GM19035 (cell line): ENCODE data around the gene ZFP57.

ENCODE experiments used
- ATAC-seq: cut with Tn5 transposase; IDR thresholded peaks from one replicate; pipeline ENCODE4 v1.9.1; 2021; ENCODE audit not compliant: unreplicated experiment

Gene ZFP57

GRCh38 chr6:29656157-29656556, 24.8 kb downstream of the ZFP57 start:
- no peak for ATAC-seq

DNA sequence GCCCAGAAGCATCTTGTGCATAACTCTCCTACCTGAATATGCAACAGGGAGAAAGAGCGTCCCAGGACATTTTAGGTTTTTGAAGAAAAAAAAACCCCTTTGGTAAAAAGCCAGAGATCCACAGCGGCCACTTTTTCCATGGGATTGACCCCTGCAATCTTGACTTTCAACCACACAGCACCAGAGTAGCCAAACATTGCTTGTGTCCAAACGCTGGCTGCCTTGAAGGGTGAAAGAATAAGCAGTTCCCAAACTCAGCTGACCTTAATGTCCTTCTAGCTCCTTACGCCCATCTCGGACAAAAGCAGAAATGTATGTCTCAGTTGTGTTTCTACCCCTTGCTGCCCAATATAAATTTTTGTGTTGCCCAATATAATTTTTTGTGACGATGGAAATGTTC, 25.3 kb downstream of the ZFP57 start:
- no peak for ATAC-seq

GRCh38 chr6:29653452-29654038, 27.4 kb downstream of the ZFP57 start:
- ATAC-seq = no peak

- ATAC-seq = no peak
These were observed 28.8 kb downstream of the ZFP57 start for GRCh38 chr6:29652198-29652584.

DNA sequence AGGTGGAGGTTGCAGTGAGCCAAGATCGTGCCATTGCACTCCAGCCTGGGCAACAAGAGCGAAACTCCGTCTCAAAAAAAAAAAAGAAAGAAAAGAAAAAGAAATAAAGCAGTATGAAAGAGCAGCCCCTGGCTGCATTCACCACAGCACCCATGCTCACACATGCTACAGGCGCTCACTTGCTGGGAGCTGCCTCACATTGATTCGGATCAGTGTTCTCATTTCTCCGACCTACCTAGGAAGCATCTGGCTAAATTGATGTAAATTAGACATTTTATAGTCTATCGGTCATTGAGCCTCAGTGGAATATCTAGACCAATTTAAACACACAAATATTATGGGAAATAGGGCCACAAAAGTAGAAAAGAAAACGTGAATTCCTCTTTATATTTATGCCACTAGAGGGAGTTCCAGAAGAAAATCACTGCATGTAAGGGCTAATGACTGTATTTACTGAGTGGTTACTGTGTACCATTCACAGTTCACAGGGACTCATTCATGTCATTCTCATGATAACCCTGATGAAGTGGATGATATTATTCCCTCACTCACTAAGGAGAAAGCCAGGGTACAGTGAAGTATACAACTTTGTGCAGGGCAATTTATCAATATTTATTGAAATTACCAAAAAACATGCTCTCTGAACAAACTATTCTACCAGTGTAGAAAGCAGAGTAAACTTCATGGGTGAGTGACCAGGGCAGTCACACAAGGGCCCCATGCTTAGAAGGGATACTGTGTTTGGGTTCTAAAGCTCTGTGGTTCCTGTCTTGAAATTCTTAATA, 29.3 kb downstream of the ZFP57 start:
- no peak for ATAC-seq

DNA sequence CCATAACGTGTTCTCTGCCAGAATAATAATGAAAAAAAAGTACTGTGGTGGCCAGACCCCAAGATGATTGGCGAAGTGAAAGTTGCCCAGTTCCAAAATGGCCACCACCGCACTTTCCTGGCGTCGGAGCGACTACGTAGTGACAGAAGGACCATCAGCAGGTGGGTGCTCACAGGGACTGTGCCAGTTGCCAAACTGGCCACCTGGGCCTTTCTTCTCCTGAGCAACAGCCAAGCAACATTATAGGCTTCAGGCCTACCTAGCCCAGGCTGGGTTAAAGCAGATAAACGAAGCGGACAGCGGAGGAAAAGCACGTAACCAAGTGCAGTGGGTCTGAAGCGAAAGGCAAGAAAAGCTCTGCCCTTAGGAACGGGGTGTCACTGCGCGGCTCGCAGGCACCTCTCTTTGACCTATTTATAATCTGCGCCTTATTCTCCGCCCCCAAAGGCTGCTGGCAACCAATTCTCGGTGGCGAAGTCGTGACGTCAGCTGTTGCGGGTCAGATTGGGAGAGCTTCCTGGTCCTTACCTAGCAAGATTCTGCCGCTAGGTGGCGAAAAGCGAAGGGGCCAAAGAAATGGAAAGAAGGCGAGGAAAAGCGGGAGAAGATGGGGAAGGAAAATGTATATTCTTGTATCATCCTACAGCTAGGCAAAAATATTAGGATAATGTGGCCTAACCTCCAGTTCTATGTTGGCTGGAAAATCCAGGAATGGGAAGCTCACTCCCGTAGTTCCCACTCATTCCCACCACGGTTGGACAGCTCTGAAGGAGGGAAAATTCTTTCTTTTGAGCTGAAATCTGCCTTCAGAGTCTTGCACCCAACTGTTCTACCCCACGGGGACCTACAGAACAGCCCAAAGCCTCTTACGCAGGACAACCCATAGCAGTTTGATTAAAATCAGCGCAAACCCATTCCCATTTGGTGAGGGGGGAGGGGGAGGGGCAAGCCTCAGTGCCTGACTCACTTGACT, 31.0 kb downstream of the ZFP57 start:
- peak; percentile 96 for ATAC-seq

DNA sequence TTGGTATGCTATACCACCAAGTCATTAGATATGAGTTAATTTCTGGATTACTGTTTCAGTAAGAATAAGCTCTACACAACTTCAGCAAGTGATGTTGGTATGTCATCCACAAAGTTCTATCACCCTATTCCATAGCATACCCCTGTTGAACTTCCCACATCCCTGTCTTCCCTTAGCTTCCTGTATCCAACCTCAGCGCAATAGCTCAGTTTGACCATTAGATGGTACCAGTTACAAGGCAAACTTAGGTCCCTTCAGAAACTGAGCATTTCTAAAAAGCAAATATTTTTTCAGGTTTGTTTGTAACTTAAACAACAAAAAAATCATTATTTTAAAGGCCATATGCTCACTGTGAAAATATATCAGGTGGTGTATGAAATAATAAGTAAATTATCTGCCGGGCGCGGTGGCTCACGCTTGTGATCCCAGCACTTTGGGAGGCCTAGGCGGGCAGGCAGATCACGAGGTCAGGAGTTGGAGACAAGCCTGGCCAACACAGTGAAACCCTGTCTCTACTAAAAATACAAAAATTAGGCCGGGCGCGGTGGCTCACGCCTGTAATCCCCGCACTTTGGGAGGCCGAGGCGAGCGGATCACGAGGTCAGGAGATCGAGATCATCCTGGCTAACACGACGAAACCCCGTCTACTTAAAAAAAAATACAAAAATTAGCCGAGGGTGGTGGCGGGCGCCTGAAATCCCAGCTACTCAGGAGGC, 32.9 kb downstream of the ZFP57 start:
- ATAC-seq = no peak

DNA sequence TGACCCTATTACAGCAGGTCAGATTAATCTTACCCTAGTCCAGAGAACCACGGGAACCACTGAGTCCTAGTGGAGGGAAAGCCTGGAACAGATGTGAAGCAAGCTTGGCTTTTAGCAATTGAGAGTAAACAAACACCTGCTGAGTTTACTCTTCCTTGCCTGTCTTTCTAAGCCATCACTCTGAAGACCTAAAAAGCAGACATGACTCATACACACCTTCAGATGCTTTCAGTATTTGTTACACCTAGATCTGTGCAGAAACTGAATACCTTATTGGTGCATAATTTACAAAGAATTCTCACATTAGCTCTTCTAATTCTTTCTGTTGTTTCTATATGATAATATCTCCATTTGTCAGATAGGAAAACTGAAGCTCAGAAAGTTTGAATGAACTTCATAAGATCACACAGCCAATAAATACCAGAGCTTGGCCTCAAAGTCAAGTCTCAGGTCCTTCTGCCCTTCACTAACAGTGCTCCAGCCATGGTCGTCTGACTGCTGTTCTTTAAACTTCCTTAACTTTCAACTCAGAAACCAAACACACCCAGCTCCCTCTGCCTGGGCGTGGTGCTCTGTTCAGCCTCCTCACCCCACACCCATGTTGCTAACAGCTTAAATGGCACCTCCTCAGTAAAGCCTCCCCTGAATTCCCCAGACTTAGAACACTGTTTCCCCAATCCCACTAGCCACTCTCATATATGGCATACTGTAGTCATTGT, 39.4 kb downstream of the ZFP57 start:
- ATAC-seq = no peak

GRCh38 chr6:29637247-29637646, 43.7 kb downstream of the ZFP57 start:
- no peak for ATAC-seq

GRCh38 chr6:29633534-29633905, 47.4 kb downstream of the ZFP57 start:
- peak; percentile 7 for ATAC-seq

DNA sequence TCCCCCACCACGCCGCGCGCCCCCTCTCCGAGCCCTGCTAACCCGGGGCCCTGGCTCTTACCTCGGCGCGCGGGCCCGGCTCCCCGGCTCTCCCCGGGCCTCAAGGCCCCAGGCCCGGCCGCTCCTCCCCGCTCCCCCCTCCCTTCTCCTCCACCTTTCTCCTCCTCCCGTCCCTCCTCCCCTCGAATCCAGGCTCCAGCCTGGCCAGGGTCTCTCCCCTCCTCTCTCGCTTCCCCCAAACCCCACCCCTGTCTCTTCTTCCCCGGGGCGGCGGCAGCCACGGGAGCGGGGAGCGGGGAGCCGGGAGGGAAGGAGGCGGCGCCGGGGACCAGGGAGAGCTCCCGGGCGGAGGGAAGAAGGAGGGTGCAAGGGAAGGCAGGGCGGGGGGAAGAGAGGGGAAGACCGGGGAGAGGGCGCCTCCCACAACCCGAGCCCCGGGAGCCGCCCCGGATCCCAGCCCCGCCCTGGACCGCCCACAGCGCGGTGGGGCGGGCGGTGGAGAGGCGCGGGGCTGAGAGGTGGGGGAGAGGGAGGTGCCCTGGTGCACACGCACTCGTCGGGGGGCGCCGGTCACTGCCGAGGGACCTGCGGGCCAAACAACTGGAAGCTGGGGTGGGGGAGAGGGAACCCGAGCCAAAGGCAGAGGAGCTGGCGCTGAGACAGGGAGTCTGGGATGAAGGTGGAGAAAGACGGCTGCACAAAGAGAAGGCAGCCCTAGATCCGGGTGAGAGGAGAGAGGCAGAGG, 48.0 kb downstream of the ZFP57 start, which contains the start of gene GABBR1:
Gene GABBR1 (minus strand): TSS at position 395 of the 745 bp plus-strand sequence. CDS start 798 bp downstream, outside the sequence.
- ATAC-seq = peak; percentile 76

GRCh38 chr6:29631860-29632731, 48.9 kb downstream of the ZFP57 start:
- peak; percentile 35 for ATAC-seq

DNA sequence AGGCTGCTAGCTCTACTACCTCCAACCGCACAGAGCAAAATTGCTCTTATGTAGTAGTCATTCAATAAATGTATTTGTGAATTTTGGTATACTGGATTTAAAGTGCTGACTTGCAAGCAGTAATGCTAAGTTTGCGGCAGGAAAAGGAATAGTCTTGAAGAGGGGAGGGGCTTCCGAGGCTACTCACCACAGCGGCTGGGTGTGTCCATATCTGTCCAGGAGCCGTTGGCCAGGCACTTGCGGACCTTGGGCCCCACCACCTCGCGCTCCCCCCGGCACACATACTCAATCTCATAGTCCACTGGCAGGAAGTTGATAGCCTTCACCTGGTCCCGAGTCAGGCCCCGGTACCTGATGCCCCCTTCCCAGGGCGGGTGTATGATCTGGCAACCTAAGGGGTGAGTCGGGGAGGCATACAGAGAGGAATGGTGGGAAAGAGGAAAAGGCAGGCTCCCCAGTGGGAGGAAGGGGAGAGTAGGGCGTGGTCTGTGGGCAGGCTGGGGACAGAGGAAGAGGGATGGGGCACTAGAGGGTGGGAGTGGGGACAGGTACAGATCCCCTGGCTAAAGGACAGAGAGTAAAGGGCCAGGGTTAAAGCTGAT, 49.6 kb downstream of the ZFP57 start:
- ATAC-seq = no peak

- ATAC-seq = no peak
These were observed 50.6 kb downstream of the ZFP57 start for GRCh38 chr6:29630315-29630714.

GRCh38 chr6:29629571-29629970, 51.4 kb downstream of the ZFP57 start:
- no peak for ATAC-seq

DNA sequence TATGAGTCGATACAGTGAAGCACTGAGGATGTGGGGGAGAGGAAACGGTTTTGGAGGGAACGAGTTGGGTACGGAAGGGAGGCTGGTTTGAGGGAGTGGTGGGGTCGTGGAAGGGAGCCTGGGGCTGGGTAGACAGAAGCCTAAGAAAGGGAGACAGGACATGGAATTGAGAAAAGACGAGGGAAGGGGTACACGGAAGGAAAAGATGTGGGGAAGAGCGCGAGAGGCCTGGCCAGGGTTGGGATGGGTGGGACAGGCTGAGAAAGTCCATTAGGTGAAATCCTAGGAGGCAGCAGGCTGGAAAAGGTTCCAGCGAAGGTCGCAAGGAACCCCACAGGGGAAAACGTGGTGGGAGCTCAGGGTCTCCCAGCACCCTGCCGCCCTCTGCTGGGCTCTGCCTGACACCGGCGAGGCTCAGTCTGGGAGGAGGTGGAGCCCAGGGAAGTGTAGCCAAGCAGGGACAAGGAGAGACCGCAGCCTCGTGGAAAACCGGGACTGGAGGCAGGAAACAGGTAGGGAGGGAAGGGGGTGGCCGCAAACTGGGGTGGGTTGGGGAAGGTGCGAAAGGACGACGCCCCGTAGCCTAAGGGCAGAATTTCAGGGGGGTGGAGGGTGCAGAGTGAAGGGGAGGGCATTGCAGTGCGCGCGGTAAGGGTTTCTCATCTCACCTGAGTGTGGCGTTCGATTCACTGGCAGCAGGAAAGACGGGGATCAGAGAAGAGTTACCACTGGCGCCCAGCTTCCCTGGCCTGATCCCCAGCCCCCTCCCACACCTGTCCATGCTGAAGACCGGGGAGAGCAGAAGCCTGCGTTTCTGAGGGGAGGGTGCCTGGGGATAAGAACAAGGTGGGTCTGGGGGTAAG, 52.3 kb downstream of the ZFP57 start:
- no peak for ATAC-seq

GRCh38 chr6:29627755-29628418, 53.1 kb downstream of the ZFP57 start:
- no peak for ATAC-seq
